HG03159 (cell line): ENCODE data around the gene CST9L.
A peak's percentile ranks its signal among the peaks of the same experiment; 100 is the strongest.

Experiments used
- ATAC-seq: cut with Tn5 transposase; IDR thresholded peaks from one replicate; pipeline ENCODE4 v1.9.1; 2021; ENCODE audit warnings: mild to moderate bottlenecking, moderate library complexity; ENCODE audit not compliant: unreplicated experiment

CST9L gene

DNA sequence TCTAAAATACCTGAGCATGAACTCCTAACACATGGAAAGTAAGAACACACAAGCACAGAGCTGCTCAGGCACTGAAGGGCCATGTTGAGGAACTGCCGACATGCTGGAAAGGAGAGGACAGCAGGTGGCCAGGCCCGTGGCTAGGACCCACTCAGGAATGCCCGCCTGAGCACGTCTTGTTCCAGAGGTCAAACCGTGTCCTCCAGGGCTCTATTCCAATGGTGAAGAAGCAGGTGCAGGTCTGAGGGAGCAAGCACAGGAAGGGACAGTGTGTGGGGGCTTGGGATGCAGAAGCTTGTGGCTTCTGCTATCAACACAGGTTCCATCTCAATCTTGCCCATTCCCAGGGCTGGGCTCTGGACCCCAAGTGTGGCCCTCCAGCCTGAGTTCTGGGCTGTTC lies 20.7 kb downstream of the CST9L start:
- ATAC-seq, result no peak

DNA sequence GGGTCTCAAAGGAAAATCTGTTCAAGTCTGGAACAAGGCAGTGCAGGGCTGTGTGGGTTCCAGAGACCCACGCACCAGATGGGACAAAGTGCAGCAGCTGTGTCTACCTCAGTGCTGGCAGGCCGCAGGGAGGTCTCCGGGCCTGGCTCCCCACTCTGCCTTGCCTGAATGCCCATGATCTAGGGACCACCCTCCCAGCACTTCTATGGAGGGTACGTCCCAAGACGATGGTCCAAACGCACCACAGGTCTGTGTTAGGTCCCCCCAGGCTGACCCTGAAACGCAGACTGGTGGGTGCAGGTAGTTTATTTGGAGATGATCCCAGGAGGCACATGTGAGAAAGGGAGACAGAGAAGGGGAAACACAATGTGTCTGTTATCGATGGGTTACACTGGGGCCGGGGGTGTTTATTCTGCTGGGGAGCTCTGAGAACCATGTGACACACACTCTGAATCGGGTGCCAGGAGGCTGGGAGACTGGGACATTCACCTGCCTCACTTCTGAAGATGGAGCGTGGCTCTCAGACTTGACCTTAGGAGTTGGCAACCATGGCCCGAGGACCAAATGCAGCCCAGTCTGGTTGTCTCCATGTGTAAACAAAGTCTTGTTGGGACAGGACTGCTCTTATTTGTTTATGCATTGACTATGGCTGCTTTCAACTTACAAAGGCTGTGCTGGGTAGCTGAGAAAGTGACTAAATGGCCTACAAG lies 21.7 kb downstream of the CST9L start:
- no peak for ATAC-seq

DNA sequence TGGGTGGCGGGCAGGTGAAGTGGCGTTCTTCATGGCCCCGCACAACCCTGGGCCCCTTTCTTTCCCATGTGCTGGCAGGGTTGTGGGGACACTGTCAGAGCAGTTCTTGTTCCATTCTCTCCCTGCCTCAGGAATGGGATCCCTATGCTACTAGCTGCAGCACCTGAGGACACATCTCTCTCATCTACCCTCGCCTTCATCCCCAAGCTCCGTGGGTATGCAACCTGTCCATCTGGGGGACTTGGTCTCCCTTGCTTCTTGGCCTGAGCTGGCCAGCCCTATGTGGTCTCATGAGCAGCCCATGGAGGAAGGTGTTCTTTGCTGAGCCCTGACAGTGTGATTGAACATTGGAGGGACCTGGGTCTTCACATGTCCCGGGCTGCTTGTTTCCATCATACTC lies 24.2 kb downstream of the CST9L start:
- ATAC-seq, result no peak

DNA sequence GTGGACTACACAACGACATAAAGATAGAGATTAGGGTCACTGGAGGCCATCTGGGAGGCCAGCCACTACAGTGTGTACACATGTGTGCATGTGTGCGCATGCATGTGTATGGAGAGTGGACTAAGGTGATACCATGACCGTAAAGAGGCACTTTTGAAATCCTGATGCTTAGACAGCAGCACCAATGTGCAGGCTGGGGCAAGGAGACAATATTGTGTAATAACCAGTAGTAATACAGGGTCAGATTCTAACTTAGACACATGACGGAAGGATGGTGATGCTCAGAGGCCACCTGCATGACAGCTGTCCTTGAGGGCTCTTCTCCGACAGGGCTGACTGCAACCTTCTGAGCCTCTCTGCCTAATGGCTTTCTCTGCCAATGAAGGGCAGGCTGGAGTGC lies 25.5 kb downstream of the CST9L start:
- no peak for ATAC-seq

DNA sequence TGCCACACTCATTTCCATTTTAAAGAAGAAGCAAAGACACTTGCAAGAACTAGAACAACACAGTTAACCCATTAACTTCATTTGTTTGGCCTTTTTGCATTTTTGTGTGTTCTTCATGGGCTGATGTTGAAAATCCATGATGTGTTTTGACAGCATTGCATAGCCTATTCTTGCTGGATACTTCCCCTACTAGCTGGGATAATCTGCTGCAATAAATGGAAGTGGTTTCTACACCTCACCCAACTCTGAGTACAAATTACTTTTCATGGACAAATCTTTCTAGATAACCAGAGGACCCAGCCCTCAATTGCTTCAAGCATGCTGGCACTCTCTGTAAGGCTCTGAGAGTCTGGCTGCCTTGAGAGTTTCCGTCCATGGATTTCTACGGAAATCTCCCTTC lies 26.5 kb downstream of the CST9L start:
- no peak for ATAC-seq

DNA sequence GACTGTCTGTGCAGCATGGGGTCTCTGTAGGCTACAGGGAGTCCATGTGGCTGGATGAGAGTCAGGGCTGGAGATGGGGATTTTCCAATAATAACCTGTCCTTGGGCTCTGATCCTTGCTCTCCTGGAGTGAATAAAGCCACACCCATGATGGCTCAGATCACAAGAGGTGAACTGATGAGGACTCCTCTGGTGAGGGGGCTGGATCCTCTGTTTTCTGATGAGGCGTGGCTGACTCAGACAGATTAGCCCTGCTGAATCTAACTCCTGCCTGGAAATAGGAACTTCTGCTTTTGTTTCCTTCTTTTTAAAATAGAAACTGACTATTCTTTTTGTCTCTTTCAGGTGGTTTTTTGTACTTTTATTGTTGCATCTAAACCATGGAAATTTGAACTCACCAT lies 27.0 kb downstream of the CST9L start:
- ATAC-seq, result no peak

DNA sequence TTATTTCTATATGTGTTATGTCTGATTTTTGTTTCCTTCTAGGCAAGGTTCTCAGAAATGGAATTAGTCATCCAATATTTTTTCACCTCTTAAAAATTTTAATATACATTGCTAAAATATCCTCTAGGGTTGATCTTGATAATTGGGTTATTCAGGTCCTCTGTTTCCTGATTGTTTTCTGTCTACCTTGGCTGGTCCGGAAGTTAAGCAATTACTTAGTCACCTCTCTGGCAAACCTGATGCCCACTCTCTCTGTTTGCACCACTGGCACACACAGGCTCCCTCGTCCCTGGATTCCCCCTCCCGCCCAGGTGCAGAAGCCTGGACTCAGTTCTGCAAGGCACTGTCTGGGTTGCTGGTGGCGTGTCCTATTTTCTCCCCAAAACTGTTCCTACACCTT lies 27.7 kb downstream of the CST9L start:
- no peak for ATAC-seq

DNA sequence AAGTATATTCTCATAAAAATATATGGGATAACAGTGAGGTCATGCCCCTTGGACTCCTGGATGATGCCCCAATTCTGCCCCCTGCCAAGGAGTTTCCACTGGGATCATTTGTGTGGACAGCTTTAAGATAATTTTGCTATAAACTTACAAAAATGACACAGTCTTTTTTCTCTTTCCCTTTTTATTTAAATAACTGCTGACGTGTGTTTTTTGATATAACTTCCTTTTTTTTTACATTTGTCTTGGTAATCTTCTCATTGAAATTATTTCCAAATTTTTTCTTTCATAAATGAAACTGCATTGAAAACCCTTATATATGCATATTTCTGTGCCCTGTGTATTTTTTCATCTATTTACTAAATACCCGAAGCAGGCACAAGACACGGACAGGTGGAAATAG lies 31.3 kb downstream of the CST9L start:
- ATAC-seq, result no peak

DNA sequence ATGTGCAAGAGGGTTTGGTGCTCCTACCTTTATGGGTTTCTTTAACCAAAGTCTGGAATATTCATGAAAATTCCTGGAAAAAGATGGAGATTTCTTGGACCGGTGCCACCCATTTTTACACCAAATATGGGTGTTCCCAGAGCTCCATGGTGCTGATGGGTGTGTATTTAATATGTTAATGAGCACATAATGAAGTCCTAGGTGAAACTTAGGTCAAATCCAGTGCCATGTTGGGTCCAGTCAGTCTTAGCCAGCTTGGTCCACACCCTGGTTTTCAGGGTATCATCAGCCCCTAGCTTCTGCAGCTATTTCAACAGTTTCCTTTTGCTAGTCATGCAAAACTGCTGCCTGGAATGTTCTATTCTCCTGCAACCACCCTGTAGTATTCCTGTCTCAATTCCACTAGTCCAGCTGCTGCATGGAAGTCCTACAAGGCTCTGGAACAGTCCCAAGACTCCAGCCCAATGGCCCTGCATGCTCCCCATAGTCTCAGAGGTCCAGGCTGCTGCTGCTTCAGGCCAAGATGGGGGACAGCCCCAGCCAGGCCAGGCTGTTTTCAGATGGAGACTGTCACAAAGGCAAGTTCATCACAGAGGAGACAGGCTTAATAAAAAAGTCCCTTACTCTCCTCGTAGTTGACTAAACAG lies 31.8 kb downstream of the CST9L start:
- no peak for ATAC-seq

DNA sequence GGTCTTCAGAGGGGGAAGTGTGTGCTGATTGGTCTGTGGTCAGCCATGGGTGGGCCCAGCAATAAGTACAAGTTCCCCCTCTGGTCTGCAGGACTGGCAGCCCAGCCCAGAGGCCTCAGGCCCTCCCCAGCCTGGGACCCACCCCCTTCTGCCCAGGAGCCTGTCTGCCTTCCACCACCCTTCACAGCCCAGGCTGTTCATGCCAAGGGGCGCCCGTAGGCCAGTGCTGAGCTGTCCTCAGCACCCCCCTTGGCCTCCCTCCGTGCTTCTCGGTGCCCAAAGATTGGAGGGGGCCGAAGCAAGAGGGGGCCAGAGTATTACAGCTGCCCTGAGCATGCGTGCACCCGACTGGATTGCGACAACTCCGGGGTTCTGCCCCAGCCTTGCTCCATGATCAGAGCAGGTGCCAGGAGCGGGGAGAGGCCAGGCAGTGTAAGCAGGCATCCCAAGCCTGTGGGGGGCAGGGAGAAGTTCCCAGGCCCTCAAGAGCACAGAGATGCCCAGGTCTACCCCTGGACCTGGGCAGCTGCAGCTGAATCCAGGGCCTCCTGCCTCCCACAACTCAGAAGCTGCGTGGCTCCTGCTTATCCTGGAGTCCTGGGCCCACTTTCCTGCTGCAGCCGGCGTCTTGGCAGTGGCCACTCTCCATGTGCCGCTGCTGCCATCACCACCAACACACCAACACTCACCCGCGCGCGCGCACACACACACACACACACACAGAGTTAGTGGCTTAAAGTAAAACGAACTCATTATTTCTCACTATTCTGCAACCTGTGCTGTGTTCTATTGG lies 33.3 kb downstream of the CST9L start:
- ATAC-seq, result no peak

DNA sequence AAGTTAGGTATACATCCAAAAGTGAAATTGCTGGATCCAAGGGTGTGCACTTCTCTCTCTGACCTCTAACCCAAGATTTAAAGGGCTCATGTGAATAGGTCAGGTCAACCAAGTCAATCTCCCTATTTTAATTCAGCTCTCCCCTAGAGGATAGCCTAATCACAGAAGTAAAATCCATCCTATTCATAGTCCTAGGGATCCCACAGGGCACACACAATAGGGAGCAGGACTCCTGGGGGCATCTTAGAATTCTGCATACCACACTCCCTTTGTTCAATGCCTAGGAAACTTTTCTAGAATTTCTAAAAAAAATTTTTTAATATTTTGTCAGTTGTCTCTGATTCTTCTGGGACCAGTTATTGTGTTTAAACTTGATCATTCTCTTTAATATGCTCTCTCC lies 35.1 kb downstream of the CST9L start:
- ATAC-seq, result no peak

DNA sequence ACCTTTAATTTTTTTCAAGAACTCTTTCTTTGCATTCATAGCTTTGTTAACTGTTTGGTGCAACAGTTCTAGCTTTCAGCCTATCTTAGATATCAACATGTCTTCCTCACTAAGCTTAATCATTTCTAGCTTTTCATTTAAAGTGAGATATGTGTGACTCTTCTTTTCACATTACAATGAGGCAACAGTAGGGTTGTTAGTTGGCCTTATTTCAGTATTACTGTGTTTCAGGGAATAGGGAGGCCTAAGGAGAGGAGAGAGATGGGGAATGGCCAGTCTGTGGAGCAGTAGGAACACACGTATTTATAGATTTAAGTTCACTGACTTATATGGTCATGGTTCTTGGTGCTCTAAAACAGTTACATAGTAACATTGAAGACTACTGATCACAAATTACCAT lies 35.8 kb downstream of the CST9L start:
- ATAC-seq, result no peak

DNA sequence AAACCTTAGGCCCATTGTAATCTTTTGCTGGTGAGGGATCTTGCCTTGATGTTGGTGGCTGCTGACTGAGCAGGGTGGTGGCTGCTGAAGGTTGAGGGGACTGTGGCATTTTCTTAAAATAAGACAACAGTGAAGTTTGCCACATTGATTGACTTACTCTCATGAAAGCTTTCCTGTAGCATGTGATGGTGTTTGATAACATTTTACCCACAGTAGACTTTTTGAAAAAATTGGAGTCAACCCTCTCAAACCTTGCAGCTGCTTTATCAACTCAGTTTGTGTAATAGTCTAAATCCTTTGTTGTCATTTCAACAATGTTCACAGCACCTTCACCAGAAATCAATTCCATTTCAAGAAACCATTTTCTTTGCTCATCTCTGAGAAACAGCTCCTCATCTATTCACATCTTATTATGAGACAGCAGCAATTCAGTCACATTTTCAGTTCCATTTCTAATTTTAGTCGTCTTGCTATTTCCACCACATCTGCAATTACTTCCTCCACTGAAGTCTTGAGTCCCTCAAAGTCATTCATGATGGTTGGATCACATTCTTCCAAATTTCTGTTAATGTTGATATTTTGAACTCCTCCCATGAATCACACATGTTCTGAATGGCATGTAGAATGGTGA lies 37.2 kb downstream of the CST9L start:
- ATAC-seq, result no peak

DNA sequence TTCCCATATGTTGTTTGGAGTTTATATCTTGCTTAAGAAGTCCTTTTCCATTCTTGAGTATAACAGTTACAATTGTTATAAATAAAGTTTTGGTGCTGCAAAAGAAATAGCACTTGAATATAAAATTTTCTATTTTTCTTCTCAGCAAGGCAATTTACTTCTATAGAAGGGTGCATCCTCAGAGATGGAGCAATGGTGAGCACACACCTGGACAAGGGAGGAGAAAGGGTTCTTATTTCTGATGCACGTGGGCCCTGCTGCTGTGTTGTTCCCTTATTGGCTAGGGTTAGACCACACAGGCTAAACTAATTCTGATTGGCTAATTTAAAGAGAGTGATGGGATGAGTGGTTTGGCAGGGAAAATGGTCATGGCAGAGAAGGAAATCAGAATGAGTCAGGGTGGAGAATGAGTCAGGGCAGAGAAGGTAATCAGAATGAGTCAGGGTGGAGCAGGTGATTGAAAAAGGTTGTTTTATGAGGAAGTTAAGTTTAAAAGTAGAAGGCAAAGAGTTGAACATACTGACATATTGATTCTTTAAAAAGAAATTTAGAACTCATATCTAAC lies 39.3 kb downstream of the CST9L start:
- no peak for ATAC-seq

DNA sequence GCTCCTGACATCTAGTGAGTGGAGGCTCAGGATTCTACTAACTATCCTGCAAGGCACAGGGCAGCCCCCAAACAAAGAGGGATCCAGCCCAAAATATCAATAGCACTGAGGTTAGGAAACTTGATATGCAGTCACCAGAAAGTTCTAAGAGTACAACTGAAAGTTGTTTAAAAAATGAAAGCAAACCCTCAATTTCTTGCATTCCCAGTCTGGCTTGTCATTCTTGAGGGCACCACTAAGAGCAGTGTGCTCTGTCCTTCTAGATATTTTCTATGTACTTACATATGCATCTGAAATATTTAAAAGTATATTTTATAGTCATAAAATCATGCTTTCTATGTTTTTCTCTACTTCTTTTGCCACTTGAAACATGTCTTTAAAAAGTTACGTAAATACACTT lies 41.4 kb downstream of the CST9L start:
- no peak for ATAC-seq

DNA sequence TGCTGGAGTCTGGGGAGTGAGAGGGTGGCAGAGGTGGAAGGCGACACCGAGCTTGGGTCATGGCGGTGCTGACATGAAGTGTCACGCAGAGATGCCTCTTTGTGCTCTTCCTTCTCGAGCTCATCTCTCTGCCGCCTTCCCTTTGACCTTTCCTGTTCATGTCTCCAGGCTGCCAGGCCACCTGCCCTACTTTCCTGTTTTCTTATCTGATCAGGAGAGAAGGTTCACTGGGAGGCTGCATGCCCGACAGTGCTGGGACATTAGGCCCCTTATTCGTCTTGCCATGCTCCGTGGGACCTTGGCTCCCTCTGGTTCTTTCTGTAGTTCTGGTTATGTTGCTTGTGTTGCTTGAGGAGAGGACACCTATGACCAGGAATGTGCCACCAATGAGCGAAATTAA lies 44.1 kb downstream of the CST9L start:
- ATAC-seq, result no peak

DNA sequence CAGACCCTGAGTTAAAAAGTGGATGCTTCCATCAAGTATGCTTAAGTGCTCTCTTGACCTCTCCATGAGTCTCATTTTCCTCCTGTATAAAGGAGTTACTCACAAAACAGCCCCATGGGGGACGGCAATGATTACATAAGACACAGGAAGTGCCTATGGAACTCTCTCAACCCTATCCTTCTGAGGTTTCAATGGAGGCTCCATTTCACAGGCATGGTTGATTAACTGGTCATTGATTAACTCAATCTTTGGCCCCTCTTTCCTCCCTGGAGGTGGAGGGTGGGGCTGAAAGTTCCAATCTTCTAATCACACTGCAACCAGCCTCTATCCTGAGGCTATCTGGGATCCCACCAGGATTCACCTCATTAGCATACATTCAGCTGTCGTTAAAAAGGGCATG lies 48.1 kb downstream of the CST9L start:
- peak; percentile 52 for ATAC-seq

DNA sequence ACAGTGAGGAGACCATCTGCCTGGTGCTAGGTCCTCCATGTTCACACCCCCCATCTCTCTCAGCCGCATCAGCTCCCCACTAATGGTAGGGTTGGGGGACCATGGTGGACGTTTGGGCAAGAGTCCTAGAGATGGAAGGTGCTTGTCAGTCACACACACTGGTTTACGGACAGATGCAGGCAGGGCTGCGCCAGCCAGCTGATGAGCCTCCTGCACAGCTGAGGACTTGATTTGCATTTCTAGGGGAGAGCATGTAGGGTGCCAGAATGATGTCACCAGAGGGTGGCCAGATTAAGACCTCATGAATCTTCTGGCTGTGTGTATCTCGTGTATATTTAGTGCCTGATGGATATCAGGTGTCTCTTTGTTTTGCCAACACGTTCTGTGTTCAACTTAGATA lies 48.7 kb downstream of the CST9L start:
- no peak for ATAC-seq

DNA sequence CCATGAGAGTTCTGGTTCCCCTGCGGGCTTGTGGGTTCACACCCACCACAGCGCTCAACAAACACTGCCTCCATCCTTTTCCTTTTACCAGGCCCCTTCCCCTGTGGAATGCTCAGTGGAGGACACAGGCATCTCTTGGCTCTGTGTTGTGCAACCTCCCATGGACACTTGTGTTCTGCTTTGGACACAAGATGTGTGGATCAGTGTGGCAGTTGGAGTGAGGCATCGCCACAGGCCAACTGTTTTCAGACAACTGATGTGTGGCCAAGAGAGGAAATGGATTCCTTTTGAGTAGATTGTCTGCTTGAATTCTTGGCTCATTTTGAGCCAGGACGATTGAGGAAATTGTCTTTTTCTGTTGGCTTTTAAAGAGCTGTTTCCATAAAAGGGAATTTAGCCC lies 50.6 kb downstream of the CST9L start:
- no peak for ATAC-seq

DNA sequence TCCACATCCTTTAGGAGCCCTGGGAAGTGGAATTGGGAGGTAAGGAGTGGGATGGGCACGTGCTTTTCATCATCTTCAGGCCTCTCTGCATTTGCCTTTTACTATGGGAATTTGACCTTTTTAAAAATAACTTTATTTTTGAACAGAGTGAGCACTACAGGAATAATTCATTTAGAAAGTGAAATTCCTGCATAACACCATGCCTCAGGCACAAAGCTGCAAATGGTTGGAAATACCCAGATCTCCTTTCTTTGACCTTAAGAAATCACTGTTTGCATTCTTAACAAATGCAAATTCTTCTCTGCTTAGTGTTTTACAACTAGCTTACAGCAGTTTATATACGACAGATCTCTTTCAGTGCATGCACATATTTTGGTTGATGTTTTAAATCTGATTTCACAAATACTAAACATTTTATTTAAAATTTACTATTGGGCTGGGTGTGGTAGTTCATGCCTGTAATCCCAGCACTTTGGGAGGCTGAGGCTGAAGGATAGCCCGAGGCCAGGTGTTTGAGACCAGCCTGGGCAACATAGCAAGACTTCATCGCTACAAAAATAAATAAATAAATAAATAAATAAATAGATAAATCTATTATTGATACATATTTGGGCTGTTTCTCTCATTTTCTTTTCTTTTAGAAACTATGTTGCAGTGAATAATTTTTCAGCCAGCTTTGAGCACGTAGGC lies 52.9 kb downstream of the CST9L start:
- ATAC-seq, result no peak

DNA sequence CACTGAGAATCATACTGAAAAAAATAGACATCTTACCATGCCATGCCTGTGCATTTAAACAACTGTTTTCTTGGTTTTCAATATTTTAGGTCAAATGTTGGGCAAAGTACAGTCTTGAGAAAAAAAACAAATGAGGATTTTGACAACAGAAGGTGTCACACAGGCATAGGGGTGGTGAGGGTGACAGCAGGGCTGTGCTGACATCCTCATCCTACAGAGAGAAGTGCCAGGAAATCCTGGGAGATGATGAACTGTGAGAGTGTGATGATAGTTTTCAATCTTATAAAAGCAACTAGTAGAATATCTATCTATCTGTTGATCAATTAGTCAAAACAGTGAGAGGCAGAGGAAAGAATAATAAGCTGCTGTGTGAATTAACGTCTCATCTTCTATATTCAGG lies 53.4 kb downstream of the CST9L start:
- no peak for ATAC-seq
